GM18867 (cell line): Measurements from ENCODE around the gene TTC21A.

Source experiments
- ATAC-seq: cut with Tn5 transposase; IDR thresholded peaks from one replicate; pipeline ENCODE4 v1.9.1; 2021; ENCODE audit warnings: mild to moderate bottlenecking, moderate library complexity; ENCODE audit not compliant: unreplicated experiment

TTC21A gene

DNA sequence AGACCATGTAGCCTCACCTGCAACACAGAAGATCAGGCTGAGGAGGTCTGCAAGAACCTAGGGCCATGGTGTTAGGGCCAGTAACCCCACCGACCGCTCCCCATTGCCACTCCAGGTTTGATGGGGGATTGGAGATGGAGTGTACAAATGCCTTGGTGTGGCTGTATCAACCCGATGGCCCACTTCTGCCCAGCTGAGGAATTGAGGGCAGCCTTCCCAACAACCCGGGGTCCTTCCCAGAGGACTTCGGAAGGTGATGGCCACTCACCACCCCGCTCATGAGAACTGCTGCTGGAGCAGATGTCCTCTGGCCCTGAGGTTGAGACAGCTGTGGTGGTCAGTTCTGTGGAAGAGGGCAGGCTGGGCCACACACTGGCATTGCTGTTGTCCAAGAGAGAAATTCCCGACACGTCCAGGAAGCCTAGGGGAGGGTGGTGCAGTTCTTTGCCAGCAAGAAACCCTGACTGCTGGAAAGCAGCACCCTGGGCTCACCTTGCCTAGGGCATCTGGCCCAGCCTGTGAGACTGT lies 8.9 kb upstream of the TTC21A start:
- no peak for ATAC-seq

DNA sequence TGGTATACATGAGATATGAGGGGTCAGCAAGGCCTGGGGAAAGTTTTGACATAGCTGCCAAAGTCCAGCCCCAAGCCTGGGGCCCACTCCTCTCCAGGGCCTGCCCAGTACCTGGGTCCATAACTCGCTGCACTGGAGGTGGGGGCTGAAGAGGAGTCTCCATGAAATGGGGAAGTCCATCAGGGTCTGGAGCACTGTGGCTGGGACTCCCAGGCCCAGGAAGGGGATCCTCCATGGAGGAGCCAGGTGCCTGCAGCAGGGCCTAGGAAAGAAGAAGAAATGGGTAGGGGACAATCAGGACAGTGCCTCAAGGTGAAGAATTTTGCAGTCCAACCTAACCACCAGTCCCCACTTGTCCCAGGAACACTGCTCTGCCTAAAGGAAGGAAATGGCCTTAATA lies 8.2 kb upstream of the TTC21A start:
- no peak for ATAC-seq

- no peak for ATAC-seq
These were observed 7.6 kb upstream of the TTC21A start for GRCh38 chr3:39099738-39100499.

DNA sequence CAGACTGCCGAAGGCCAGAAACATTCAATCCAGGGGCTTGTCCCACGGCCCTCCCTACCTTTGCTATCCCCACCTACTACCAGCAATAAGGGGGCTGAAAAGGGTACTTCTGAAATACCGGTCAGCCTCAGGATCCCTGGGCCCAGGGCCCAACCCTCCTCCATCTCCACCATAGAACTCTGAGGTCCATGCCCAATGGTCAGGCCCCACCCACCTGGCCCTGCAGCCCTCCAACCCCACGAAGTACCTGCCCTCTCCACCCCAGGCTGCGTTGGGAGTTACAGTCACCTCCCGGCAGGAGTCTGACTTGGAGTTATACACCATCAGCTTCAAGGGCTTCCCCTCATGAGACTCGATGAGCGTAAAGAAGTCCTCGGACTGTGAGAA lies 7.0 kb upstream of the TTC21A start:
- no peak for ATAC-seq

GRCh38 chr3:39101022-39101689 lies 6.3 kb upstream of the TTC21A start:
- ATAC-seq = peak; percentile 70

DNA sequence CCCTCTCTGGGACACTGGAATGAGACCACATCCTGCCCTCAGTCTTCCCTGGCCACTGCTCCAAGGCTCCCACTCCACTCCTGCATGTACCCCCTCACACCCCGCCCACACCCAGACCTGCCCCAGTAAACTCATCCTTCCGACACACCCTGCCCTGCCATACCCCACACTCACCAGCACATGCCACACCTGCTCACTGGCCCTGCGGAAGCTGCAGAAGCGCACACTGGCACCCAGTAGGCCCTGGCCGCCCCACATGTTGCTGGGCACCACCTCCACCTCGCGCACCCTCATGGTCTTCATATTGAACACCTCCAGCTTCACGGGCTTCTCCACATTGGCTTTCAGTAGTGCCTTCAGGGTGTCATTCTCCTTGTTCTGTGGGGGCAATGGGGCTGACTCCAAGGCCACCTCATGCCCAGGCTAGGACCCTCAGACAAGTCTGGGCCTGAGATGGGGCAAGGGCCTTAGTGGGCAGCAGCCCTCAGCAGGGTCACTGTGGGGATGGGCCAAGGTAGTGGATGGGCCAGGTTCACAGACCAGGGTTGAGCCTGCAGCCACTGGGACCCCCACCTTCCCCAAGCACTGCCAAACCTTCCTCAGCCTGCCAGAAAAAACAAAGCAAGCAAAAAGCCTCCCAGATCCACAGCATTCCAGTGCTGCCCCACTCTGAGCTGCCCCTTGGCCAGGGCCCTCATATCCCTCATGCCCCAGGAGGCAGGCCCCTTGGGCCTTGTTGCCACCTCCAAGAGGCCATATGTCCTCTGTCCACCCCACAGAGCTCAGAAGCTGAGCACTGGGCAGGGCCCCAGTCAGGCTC lies 4.8 kb upstream of the TTC21A start:
- no peak for ATAC-seq

GRCh38 chr3:39103324-39103693 lies 4.2 kb upstream of the TTC21A start:
- no peak for ATAC-seq

GRCh38 chr3:39103791-39104552 lies 3.5 kb upstream of the TTC21A start:
- no peak for ATAC-seq

DNA sequence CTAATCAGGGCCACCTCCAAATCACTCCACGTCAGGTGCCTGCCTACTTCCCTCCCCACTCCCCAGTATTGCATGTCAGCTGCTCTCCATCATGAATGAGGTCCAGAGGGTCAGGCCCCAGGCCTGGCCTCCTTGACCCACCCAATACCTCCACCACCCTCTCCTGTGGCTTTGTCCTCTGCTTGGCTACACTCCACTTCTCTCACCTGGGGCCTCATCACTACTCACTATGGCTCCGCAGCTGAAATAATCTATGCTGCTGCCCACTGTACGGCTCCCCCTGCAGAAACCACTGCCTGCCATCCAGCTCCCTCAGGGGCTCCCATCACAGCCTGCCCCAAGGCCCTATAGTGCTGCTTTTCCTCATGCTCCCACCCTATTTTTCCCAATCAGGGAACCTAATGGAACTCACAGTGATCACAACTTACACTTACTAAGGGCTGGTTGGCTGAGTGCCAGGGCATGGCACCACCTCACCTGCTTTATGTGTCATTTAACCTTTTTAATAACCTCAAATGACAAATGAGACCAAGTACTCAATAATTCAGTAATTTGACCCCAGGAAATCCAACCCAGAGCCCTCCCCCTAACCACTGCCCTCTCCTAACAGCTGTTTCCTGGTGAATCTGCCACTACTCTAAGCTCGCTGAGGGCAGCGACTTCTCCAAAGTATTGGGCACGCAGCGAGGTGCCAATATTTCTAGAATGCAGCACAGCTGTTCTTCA lies 2.4 kb upstream of the TTC21A start:
- no peak for ATAC-seq

DNA sequence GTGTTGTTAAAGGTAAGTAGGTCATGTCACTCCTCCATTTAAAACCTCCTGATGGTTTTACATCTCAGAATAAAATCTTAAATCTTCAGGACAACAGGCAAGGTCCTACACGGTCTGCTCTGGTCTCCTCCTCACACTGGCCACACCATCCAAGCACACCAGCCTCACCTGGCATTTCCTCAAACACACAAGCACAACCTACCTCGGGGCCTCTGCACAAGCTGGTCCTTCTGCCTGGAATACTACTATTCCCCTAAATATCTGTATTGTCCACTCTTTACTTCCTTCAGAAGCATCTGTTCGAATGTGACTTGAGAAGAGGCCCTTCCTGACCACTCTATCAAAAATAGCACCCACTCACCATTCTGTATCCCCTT lies 1.8 kb upstream of the TTC21A start:
- ATAC-seq = no peak

DNA sequence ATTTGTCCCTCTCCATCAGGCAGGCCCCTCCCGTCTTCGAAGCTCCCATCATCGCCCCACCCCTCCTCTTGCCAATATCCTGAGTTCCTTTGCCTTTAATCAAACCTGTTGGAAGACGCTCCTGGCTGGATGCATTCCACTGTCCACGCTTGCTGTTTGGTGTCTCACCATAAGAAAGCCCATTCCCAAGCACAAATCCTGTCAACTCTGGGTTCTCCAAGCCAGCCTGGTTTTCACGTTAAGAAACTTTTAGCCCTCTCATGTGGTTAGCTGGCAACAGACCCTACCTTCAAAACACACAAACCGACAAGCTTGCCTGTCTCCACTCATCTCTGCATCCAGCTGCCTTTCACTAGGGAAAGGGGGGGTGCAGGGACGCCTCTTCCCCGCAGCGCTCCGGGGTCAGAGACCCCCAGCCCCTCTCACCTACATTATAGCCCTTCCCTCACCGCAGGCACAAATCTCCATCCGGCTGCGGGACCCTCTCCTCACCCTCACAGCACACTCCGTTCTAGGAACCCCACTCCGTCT lies 1.1 kb upstream of the TTC21A start:
- ATAC-seq = no peak

- ATAC-seq = peak; percentile 1
These were observed 561 bp upstream of the TTC21A start for GRCh38 chr3:39106851-39107387.

GRCh38 chr3:39108200-39108710 lies 775 bp downstream of the TTC21A start:
- peak; percentile 82 for ATAC-seq

DNA sequence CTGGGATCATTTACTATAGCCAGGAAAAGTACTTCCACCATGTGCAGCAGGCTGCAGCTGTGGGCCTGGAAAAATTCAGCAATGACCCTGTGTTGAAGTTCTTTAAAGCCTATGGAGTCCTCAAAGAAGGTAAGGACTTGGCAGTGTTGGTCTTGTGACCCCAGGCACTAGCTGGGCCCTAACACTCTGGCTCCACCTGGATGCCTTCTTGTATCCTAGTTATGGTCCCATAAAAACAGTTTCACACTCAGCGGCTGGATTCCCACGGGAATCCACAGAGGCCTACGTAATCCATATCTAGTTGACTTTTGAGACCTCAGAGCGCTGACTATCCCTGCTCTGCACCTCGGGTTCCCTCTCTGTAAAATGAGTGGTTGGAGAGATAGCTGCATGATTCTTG lies 1.6 kb downstream of the TTC21A start:
- no peak for ATAC-seq

DNA sequence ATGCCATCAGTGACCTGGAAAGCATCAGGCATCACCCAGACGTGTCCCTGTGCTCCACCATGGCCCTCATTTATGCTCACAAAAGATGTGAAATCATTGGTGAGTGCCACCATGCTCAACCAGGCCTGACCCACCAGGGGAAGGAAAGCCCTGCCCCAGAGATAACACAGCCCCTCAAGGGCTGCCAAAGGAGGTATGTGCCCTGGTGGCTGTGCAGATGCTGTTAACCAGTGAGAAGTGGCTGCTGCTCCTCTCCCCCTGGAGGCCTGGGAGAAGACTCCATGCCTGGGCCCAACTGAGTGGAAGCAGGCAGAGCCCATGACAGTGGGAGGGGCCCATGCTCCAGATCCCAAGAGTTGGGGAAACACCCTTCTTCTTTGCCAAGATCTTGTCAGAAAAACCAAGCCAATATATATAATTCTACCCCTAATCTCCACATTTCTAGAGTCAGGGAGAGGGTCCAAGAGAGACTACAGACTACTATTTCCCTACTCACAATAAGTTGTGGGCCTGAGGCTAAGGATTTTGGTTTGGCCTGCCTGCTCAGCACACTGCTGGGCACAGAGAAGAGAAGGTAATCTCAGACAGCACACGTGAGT lies 2.7 kb downstream of the TTC21A start:
- ATAC-seq = no peak

GRCh38 chr3:39112113-39112512 lies 4.6 kb downstream of the TTC21A start:
- ATAC-seq = no peak

DNA sequence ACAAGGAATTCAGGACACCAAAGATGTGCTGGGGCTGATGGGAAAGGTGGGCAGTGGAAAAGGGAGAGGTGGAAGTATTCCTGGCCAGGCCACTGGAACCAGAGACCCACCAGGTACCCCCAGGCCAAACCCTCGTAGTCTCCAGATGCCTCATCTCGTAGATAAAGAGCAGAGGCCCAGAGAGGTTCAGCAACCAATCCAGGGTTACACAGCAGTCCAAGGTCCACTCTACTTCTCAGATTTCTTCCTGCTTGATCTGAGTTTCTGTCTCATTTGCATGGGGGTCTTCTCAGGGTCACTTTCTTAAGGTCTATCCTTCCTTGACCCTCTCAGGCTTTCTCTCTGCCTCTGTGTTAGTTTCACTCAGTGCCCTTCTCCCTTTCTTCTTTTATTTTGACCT lies 5.1 kb downstream of the TTC21A start:
- ATAC-seq = no peak

DNA sequence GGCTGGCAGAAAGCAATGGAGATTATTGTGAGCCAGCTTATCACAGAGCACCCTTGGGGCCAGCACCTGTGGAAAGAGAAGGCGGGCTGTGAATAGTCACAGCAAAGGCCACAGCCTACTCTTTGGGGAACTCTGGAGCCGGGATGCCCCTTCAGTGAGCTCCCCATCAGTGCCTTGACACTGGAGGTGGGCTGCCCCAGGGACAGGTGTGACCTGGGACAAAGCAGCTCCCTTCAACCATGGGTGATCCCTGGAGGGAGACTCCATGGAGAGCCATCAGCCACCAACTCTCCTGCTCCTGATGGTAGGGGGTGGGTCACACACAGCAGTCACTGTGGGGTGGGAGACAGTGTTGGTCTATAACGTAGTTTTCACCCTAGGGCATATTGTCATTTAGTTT lies 5.8 kb downstream of the TTC21A start:
- no peak for ATAC-seq

DNA sequence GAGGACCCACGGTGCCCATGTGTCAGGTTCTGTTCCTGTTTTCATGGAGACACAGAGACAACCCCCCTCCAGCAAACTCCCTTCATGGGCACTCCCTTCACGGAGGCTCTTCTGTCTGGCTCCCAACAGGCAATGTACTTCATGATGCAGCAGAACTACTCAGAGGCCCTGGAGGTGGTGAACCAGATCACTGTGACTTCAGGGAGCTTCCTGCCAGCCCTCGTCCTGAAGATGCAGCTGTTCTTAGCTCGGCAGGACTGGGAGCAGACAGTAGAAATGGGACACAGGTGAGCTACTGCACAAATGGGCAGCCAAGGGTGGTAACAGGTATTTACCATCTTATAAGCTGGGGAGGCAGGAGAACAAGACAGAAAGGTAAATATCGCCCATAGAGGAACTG lies 7.0 kb downstream of the TTC21A start:
- no peak for ATAC-seq
